ENCODE data around the gene SDHC.
"Not testable (repeated sequence)": the region's sequence is repeated elsewhere in the genome, so short reads cannot be mapped to it uniquely, and the experiment has no call there.

SDHC gene

DNA sequence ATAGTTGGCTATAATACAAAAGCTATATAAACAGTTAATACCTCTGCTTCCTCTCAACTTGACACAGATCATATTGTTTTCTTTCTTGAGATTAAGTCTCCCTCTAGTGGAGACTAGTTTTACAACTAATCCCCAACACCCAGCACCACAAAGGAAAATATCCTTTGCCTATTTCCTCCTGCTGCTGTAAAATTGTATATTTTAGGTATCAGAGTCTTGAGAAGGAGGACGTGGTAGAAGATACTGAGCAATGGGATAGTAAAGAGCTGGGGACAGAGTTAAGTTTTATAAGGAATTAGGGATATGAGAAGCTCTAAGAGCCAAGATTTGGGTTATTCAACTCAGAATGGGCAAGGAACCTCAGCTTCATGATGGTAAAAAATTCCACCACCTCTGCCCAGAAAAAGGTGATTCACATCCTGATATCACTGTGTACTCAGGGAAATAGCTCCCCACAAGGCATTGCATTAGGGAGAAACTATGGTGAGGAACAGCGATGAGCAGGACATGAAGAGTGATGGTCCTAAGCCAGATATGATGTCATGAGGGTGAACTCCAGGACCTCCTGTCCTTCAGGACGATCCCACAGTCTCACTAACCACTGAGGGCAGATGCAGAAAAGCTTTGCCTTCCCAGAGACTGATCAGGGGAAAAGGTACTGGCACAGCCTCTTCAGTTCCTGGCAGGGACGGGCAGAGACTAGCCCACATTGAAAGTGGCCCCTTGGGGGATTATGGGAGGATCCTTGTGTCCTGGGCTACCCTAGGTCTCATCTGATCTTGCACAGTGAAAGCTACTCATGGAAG, 68.2 kb downstream of the SDHC start:
- no peak for DNase-seq (ENCODE audit: low read depth)

DNA sequence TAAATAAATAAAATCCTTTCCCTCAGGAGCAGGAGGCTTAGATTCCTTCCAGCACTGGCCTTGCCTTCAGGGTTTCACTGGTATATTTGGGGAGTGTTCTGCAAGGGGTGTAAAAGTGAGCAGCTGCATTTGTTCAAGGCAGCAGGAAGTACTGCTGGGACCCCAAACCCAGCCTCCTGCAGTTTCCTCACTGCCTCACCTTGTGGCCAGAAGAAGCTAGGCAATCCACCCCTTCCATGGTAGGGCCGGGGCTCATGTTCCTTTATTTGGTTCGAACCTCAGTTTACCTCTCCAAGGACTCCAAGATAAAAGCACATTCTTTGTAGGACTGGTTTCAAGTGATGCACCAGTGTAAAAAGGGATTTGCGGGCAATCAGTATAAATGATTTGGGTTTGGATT, 74.5 kb downstream of the SDHC start:
- no peak for DNase-seq (ENCODE audit: low read depth)

DNA sequence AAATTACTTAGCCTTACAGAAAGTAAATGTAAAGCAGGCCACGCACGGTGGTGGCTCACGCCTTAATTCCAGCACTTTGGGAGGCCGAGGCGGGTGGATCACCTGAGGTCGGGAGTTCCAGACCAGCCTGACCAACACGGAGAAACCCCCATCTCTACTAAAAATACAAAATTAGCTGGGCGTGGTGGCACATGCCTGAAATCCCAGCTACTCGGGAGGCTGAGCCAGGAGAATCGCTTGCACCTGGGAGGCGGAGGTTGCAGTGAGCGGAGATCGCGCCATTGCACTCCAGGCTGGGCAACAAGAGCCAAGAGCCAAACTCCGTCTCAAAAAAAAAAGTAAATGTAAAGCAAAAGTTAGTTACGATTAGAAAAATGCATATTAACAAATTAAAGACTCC, 75.0 kb downstream of the SDHC start:
- DNase-seq (ENCODE audit: low read depth): not testable (repeated sequence)

DNA sequence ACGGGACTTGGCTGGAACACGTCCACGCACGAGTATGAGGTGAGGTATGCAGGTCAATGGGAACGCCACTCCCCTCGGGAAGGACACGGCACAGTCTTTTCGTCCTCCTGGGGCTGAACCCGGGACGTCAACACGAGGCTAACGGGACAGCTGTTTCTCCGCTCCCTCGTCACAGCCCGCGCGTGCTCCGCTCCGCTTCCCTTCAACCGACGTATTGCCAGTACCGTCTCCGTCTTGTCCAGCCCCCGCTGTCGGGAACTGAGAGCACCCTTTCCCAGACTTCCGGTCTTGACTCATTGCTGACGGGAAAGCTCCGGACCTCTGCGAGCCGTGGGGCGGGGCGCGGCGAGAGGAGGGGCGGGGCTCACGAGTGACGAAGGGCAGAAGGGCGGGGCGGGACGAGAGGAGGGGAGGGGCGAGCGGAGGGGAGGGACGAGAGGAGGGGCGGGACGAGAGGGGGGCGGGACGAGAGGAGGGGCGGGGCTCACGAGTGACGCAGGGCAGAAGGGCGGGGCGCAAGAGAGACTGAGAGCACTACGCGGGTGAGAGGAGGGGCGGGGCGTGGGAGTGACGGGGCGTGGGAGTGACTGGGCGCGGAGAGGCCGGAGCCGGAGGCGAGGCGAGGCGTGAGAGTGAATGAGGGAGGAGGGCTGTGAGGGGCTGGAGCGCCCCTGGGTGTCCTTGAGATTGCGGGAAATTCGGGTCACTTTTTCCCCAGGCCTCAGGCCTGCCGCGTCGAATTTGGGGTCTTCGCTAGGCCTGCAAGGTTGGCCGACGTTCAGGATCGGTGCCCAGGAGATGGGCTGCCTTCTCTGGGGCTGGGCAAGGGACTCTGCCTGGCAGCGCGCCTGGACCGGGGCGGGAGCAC, 75.7 kb downstream of the SDHC start:
- DNase-seq (ENCODE audit: low read depth): peak; percentile 87

DNA sequence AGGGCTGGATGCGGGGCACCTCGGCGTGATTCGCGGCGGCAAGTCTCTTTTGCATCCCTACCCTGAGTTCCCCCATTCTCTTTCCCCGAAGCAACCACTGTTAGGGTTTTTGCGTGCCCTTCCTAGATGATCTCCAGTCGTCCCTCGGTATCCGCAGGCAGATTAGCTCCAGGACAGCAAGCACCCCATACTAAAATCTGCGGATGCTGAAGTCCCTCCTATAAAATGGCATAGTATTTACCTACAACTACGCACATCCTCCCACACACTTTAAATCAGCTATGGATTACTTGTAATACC, 76.3 kb downstream of the SDHC start:
- DNase-seq (ENCODE audit: low read depth): no peak

DNA sequence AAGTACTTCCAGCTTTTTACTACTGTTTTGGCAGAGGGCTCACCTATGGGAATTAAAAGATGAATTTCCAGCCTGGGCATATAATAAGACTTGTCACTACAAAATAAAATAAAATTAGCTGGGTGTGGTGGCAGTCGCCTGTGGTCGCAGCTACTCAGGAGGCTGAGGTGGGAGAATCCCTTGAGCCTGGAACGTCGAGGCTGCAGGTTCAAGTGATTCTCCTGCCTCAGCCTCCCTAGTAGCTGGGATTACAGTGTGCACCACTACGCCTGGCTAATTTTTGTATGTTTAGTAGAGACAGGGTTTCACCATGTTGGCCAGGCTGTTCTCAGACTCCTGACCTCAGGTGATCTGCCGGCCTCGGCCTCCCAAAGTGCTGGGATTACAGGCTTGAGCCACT, 77.0 kb downstream of the SDHC start:
- not testable (repeated sequence) for DNase-seq (ENCODE audit: low read depth)

DNA sequence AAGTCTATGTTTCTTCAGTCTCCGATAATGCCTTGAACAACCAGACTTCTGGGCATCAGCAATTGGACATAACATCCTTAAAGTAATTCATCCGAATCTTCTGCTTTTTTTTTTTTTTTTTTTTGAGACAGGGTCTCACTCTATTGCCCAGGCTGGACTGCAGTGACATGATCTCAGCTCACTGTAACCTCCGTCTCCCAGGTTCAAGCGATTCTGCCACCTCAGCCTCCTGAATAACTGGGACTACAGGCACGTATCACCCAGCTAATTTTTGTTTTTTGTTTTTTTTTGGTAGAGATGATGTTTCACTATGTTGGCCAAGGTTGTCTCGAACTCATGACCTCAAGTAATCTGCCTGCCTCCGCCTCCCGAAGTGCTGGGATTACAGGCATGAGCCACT, 77.4 kb downstream of the SDHC start:
- DNase-seq (ENCODE audit: low read depth): no peak

DNA sequence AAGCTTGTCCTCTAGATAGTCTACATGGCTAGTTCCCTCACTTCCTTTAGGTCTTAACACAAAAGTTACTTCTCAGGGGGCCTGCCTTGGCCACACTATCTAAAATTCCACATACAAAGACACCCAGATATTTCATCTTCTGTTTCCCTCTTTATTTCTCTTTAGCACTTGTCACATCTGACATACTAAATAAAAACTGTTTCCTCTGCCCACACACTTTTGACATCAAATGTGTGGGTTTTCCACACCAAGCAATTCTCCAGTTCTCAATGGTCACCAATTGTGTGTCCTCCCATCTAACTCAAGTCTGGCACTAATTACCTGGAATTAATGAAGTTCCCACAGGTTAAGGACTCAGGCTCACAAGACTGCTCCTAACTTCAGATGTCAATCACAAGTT, 79.0 kb downstream of the SDHC start:
- DNase-seq (ENCODE audit: low read depth): no peak

DNA sequence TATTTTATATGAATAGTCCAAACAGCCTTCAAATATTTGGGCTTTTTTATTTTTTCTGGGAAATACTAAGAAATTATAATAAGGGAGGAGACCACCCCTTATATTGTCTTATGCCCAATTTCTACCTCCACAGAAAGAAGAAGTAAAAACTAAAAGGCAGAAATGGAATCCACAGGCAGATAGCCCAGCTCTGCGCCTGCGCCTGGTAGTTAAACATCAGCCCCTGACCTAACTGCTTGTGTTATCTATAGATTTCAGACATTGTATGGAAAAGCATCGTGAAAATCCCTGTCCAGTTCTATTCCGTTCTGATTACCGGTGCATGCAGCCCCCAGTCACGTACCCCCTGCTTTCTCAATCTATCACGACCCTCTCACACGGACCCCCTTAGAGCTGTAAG, 82.9 kb downstream of the SDHC start:
- DNase-seq (ENCODE audit: low read depth): not testable (repeated sequence)

DNA sequence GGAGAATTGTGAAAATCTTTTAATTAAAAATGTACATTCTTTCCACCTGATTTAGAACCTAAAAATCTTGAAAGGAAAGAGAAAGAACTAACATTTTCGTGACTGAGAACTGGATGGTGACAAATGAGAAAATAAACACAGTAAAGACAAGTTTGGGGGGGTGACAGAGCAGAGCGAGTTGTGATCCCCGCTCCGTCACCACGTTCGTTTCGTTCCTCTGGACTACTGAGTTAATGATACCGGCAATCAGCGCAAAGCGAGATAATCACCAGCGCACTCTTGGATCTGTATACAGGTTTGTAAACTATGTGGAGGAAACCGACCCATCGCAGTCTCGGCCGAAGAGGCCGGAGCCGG, 84.7 kb downstream of the SDHC start:
- DNase-seq (ENCODE audit: low read depth): no peak

DNA sequence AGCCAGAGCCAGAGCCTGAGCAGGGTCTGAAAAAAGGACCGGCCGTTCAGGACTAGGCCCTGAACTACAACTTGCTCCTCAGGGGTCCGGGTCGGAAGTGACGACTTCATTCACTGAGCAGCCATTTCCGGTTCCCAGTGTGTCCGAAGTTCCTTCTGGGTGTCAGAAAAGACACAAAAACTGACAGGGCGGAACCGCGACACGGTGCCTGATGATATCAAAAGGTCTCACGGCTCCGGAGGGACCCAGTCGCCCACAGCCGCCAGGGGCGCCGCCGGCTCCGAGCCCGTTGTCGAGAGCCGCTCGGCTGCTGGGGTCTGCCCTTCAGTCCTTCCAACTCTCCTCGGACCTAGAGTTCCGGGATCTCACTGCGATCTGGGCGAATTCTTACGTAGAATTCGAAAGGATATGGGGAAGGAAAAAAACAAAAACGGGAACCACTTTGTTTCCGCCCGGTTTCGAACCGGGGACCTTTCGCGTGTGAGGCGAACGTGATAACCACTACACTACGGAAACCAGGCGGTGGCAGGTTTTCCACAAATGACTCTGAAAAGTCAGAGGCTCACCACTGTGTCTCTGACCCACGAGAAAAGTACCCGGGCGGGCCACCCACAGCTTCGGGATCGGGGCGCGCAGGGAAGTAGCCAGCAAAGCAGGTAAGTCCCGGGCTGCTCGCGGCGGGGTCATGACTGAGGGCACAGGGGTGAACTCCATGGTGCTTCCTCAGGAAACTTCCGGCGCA, 85.2 kb downstream of the SDHC start:
- DNase-seq (ENCODE audit: low read depth): peak; percentile 90

DNA sequence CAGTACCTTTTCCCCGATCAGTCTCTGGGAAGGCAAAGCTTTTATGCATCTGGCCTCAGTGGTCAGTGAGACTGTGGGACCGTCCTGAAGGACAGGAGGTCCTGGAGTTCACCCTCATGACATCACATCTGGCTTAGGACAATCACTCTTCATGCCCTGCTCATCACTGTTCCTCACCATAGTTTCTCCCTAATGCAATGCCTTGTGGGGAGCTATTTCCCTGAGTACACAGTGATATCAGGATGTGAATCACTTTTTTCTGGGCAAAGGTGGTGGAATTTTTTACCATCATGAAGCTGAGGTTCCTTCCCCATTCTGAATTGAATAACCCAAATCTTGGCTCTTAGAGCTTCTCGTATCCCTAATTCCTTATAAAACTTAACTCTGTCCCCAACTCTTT, 88.3 kb downstream of the SDHC start:
- no peak for DNase-seq (ENCODE audit: low read depth)

DNA sequence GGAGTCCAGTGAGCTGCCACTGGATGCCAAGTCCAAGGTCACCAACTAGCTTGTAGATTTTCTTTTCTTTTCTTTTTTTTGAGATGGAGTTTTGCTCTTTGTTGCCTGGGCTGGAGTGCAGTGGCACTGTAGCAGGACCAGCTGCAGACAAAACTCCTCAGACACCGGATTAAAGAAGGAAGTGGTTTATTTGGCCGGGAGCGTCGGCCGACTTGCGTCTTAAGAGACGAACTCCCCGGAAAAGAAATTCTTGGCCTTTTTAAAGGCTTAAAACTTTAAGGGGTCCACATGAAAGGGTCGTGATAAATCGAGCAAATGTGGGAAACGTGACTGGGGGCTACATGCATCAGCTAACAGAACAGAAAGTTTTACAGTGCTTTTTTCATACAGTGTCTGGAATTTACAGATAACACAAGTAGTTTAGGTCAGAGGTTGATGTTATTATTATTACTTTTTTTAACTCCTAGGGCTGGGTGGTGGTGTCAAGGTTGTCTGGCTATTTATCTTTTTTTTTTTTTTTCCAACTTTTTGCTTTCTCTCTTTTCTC, 89.9 kb downstream of the SDHC start:
- DNase-seq (ENCODE audit: low read depth): no peak

DNA sequence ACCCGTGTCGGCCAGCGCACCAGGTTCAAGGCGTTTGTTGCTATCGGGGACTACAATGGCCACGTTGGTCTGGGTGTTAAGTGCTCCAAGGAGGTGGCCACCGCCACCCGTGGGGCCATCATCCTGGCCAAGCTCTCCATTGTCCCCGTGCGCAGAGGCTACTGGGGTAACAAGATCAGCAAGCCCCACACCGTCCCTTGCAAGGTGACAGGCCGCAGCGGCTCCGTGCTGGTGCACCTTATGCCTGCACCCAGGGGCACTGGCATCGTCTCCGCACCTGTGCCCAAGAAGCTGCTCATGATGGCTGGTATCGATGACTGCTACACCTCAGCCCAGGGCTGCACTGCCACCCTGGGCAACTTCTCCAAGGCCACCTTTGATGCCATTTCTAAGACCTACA, 92.4 kb downstream of the SDHC start:
- not testable (repeated sequence) for DNase-seq (ENCODE audit: low read depth)

DNA sequence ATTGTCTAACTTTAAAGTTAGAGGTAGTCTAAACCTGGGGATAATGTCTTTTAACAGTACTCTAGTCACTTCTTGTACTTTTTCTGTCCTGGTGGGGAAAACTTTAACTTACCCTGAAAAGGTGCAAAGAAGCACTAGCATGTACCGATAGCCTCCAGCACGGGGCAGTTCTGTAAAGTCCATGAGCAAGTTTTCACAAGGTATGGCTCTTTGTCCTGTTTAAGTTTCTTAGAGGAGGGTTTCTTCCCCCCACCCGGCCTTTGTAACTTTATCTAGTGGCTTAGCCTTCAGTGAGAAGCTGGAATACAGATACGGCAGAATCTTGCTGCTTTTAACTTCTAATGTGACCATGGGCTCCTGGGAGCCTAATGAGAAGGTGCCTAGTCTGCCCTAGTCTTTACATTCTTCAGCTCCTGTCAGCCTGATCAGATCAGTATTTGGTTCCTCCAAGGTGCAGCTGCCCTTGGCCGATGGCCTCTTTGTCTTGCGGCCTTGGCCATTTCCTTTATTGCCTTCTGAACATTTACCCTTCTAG, 93.3 kb downstream of the SDHC start:
- no peak for DNase-seq (ENCODE audit: low read depth)

DNA sequence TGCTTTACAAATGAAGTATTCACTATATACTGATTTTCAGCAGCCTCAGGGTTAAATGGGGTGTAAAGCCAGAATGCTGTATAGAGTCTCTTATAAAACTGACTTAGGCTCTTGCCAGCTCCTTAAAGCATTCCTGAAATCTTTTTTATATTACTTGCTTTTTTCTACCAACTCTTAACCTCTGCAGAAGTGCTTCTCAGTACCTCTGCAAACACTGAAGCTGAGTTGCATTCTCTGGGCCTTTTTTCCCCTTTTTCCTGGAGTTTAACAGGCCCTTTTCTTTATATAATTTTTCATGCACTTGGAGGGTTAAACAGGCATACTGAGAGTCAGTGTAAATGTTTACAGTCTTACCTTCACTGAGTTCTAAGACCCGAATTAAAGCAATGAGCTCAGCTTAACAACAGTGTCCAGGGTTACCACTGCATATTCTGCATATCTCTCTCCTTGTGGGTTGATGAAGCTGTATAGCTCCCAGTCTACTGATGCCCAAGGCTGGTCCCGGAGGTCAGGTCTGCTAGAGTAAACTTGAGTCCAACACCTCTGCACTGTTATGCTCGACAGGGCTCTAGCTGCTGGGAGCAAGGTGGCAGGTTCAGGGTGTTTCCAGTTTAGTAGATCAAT, 94.4 kb downstream of the SDHC start:
- no peak for DNase-seq (ENCODE audit: low read depth)

DNA sequence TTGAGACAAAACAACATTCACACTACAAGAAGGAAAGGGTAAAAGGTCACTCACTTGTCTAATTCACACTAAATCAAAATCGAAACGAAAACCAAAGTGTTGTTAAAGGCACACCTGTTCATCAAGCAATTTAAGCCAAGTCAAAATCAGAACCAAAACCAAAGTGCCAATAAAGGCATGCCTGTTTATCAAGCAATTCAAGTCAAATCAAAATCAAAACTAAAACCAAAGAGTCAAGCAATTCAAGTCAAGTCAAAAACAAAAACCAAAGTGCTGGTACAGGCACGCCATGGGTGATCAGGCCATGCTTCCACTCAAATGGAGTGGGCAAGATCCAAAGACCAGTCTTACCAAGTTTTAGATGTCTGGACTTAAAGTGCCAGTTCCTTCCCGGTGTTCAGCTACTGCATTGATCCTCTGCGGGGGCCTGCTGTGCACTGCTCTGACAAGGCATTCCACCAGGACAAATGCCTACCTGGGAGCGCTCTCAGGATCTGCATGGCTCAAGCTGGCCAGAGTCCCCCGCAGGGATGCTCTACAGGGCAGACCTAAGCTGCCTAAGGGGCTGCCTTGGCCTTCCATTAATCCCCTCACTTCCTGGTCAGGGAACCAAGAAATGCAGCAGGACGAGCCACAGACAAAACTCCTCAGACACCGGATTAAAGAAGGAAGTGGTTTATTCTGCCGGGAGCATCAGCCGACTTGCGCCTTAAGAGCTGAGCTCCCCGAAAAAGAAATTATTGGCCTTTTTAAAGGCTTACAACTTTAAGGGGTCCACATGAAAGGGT, 95.9 kb downstream of the SDHC start:
- DNase-seq (ENCODE audit: low read depth): not testable (repeated sequence)

DNA sequence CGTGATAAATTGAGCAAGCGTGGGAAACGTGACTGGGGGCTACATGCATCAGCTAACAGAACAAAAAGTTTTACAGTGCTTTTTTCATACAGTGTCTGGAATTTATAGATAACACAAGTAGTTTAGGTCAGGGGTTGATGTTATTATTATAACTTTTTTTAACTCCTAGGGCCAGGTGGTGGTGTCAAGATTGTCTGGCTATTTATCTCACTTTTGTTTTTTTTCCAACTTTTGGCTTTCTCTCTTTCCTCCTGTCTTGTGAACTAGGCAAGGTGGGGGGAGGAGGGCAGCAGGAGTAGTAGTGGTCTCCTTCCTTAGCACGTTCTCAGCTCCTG, 96.4 kb downstream of the SDHC start:
- not testable (repeated sequence) for DNase-seq (ENCODE audit: low read depth)
